ENCODE results near the gene ANGPTL8. TPM values are rescaled to one million over a fixed set of nuclear protein-coding genes. Genes with fewer than 3 reads are reported as not detected.

ANGPTL8 gene
- total and polyA plus RNA-seq, 9 of the 15 experiments (the other 6 are each of a cell fraction or from before 2014, with no cell fraction given), result not detected

GRCh38 chr19:11197291-11198174, 41.9 kb upstream of the ANGPTL8 start, which contains the start of gene KANK2 (continued):
- TF ChIP-seq L3MBTL2 (IDR thresholded peaks at IDR 0.05) (peak; percentile 7; the same call in 1 of the 2 replicates), NKRF (IDR thresholded peaks at IDR 0.05; ENCODE audit: borderline replicate concordance) (peak; percentile 28; the same call in 1 of the 2 replicates), CBX3 (IDR thresholded peaks at IDR 0.05; ENCODE audit: borderline replicate concordance in 1 of 2, low read length in 2 of 2) (peak in 1 of 2 experiments; percentile 77; a peak in 1 of 3 replicates), GATAD2B (IDR thresholded peaks at IDR 0.05; ENCODE audit: borderline replicate concordance) (0 out of 2 replicates have a peak, but pooled peaks have one; percentile 65), ZHX1 (conservative IDR thresholded peaks at IDR 0.05; ENCODE audit: low read length) (no peak), FOXK2 (conservative IDR thresholded peaks at IDR 0.05 in 1 of 2, IDR thresholded peaks at IDR 0.05 in 1 of 2; ENCODE audit: low read depth in 2 of 2) (no peak), BRF1 (IDR thresholded peaks at IDR 0.05; ENCODE audit: borderline replicate concordance, extremely low read depth, insufficient read length) (no peak), ZNF639 (CRISPR knock-in tag; conservative IDR thresholded peaks at IDR 0.05 in 1 of 2, IDR thresholded peaks at IDR 0.05 in 1 of 2) (peak in 1 of 2 experiments; percentile 66; a peak in 1 of 4 replicates), NCOR1 (IDR thresholded peaks at IDR 0.05) (peak; percentile 42), CTCF (IDR thresholded peaks at IDR 0.05 in 2 of 3, conservative IDR thresholded peaks at IDR 0.05 in 1 of 3; ENCODE audit: insufficient read depth in 2 of 3, low read depth in 1 of 3, low read length in 3 of 3) (peak; percentile 13 to 38 (median 24); a peak in 3 of 6 replicates), ZNF354B (CRISPR knock-in tag; IDR thresholded peaks at IDR 0.05) (no peak), TFAP4 (CRISPR knock-in tag; IDR thresholded peaks at IDR 0.05; ENCODE audit: borderline replicate concordance) (peak; percentile 82), ZNF766 (CRISPR knock-in tag; conservative IDR thresholded peaks at IDR 0.05) (no peak), CBX1 (IDR thresholded peaks at IDR 0.05; ENCODE audit: low read depth) (peak; percentile 85)

Measured in K562 (cell line).